NT2/D1 (cell line): ENCODE measurements around the gene USH2A.

Experiments
- DNase-seq: peaks from one replicate; pipeline ENCODE4 v3.0.0-alpha.2; 2011; ENCODE audit warnings: low read depth, low spot score
- H3K27me3 ChIP-seq: 2 replicates; pipeline ENCODE4 v1.6.0; 2011; ENCODE audit warnings: mild to moderate bottlenecking; ENCODE audit not compliant: insufficient read length, insufficient read depth
- H3K36me3 ChIP-seq: 2 replicates; pipeline ENCODE4 v1.6.1; 2011; ENCODE audit warnings: mild to moderate bottlenecking, low read length, mixed read lengths; ENCODE audit not compliant: insufficient read depth, insufficient read length
- H3K4me1 ChIP-seq: 2 replicates; pipeline ENCODE4 v1.5.1; 2011; ENCODE audit not compliant: insufficient read depth, insufficient read length
- H3K4me3 ChIP-seq: 2 replicates; pipeline ENCODE4 v1.5.1; 2011; ENCODE audit warnings: low read depth; ENCODE audit not compliant: insufficient read length
- H3K9ac ChIP-seq: 2 replicates; pipeline ENCODE4 v1.6.0; 2011; ENCODE audit warnings: low read depth; ENCODE audit not compliant: insufficient read length
- H3K9me3 ChIP-seq: 2 replicates; pipeline ENCODE4 v1.5.1; 2011; ENCODE audit warnings: mild to moderate bottlenecking, low read length; ENCODE audit not compliant: insufficient read depth
- SUZ12 ChIP-seq: IDR thresholded peaks from 2 replicates; pipeline ENCODE4 v1.6.1; 2011; ENCODE audit not compliant: insufficient read length, insufficient read depth; ENCODE audit errors: extremely low read depth
- YY1 ChIP-seq: IDR thresholded peaks from 2 replicates; pipeline ENCODE4 v1.6.1; 2011; ENCODE audit not compliant: insufficient read length, insufficient read depth
- ZNF274 ChIP-seq: IDR thresholded peaks from 2 replicates; pipeline ENCODE4 v1.6.1; 2011; ENCODE audit warnings: mild to moderate bottlenecking, low read depth, low read length

Gene USH2A

DNA sequence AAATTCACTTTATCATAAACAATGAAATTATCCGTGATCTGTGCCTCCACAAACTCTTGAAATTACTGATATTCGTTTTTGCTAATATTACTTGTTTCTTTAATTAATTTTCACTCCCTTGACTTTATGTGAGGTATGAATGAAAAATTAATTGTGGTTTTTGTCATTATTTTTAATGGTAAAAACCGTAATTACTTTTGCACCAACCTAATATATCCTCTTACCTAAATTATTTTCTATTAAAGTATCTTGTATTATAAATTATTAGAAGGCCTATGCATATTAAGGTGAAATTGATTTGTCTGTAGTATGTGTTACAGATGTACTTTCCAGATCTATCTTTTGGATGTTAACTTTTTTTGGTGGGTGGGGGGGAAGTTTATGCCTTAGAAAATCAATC lies 540.2 kb downstream of the USH2A start:
- no peak overlapping the region for H3K4me3 ChIP-seq
- no peak for TF ChIP-seq YY1
- no peak for TF ChIP-seq SUZ12
- no peak for TF ChIP-seq ZNF274
- no peak overlapping the region for H3K9ac ChIP-seq
- no peaks in the 10 kb centered on the region for H3K9me3 ChIP-seq
- no peaks in the 10 kb centered on the region for H3K27me3 ChIP-seq
- no peaks in the 10 kb centered on the region for H3K4me1 ChIP-seq
- no peaks in the 10 kb centered on the region for H3K36me3 ChIP-seq
- no peak for DNase-seq

DNA sequence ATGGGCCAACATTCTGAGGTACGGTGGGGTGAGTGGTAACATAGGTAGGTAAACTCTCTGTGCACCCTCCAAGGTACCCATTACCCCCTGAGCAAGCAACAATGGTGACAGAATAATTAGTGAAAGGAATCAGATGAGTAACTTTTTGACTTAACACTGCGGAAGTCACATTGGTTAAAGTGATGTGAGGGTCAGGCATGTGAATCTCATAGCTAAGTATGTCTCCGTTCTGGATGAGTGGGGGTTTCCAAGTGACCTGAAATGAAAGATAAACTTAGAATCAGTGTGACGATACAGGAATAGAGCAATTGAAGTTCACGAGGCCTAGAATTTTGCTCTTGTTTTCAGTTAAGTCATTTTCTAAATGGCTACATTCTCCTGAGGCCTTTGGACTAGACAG lies 544.4 kb downstream of the USH2A start:
- Histone ChIP-seq H3K9me3 (no peaks in the 10 kb centered on the region), H3K36me3 (no peaks in the 10 kb centered on the region), H3K27me3 (no peaks in the 10 kb centered on the region), H3K4me3 (no peak overlapping the region), H3K4me1 (no peaks in the 10 kb centered on the region), H3K9ac (no peak overlapping the region)
- no peak for TF ChIP-seq SUZ12
- no peak for TF ChIP-seq YY1
- no peak for TF ChIP-seq ZNF274
- DNase-seq, result no peak

DNA sequence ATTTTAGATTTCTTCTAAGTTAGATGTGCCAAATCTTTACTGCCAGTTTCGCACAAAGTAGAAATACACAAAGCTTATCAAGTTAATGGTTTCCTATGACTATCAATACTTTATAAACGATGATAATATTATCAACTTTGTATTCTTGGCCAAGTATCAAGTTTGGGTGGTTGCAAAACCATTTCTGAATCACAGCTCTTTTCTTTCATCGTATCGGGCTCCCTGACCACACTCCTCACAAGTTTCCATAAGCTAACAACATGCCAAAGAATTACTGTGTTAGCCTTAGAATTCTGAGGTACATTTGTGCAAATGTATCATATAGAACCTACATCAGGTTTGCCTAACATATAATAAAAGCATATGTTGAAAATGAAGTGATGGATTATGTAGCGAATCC lies 545.1 kb downstream of the USH2A start:
- Histone ChIP-seq H3K4me3 (no peak overlapping the region), H3K9me3 (no peaks in the 10 kb centered on the region), H3K9ac (no peak overlapping the region), H3K36me3 (no peaks in the 10 kb centered on the region), H3K4me1 (no peaks in the 10 kb centered on the region), H3K27me3 (no peaks in the 10 kb centered on the region)
- TF ChIP-seq ZNF274 (no peak), YY1 (no peak), SUZ12 (no peak)
- DNase-seq, result no peak

DNA sequence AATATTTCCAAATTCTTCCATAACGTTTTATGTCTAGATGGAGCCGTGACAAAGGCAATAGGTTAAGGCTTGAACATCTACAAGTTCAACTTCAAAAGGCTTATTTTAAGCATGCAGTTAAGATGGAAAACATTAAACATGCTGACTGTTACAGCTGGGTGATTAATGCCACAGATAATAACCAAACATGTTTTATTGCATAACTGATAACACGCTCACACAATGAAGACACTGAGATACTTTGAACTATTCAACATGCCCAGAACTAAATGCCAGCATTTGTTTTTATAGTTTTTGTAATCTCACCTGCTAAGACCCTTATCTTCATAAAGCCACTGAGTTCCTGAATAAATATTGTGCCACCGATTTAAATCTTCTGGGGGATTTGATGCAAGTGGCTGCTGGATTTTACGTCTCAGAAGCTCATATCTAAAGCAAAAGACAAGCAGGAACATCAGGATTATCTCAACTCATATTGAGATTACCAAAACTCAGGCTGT lies 545.7 kb downstream of the USH2A start:
- no peaks in the 10 kb centered on the region for H3K36me3 ChIP-seq
- no peaks in the 10 kb centered on the region for H3K4me1 ChIP-seq
- DNase-seq, result no peak
- no peaks in the 10 kb centered on the region for H3K9me3 ChIP-seq
- H3K27me3 ChIP-seq, result no peaks in the 10 kb centered on the region
- no peak overlapping the region for H3K9ac ChIP-seq
- TF ChIP-seq SUZ12, result no peak
- TF ChIP-seq YY1, result no peak
- TF ChIP-seq ZNF274, result no peak
- no peak overlapping the region for H3K4me3 ChIP-seq

DNA sequence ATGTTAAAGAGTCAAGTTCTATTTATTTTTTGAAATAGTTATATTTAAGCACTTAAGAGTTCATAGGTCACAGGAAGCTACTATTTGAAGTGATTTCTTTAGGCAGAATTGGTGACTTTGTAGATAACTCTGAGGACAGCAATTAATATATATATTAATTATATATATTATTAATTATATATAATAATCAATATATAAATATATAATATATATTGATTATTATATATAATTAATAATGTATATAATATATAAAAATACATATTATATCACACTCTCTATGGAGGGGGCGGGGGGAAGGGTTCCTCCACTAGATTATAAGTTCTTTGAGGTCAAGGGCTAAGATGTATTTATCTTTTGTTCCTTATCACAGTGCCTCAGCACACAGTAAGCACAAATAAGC lies 547.5 kb downstream of the USH2A start:
- no peaks in the 10 kb centered on the region for H3K27me3 ChIP-seq
- no peak overlapping the region for H3K9ac ChIP-seq
- H3K4me1 ChIP-seq, result no peaks in the 10 kb centered on the region
- no peak overlapping the region for H3K4me3 ChIP-seq
- TF ChIP-seq ZNF274, result no peak
- no peak for TF ChIP-seq SUZ12
- no peak for TF ChIP-seq YY1
- H3K36me3 ChIP-seq, result no peaks in the 10 kb centered on the region
- no peak for DNase-seq
- H3K9me3 ChIP-seq, result no peaks in the 10 kb centered on the region

DNA sequence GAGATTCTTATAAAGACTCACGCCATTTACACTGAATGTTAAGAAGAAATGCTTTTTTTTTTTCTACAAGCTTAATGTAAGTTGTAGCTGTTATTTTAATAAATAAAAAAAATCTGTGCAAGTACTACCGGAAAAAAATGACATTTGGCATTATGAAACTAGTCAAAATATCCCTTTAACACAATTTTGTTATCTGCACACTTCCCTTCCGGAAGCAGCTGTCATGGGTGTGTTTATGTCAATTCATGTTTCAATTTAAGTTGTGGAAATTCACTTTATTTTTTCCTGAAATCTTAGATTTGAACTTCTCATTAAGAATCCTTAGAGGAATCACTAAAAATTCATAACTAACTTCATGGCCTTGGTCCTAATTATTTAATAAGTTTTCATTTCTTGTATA lies 548.0 kb downstream of the USH2A start:
- Histone ChIP-seq H3K9me3 (no peaks in the 10 kb centered on the region), H3K4me1 (no peaks in the 10 kb centered on the region), H3K27me3 (no peaks in the 10 kb centered on the region), H3K4me3 (no peak overlapping the region), H3K36me3 (no peaks in the 10 kb centered on the region), H3K9ac (no peak overlapping the region)
- TF ChIP-seq ZNF274 (no peak), YY1 (no peak), SUZ12 (no peak)
- DNase-seq, result no peak

DNA sequence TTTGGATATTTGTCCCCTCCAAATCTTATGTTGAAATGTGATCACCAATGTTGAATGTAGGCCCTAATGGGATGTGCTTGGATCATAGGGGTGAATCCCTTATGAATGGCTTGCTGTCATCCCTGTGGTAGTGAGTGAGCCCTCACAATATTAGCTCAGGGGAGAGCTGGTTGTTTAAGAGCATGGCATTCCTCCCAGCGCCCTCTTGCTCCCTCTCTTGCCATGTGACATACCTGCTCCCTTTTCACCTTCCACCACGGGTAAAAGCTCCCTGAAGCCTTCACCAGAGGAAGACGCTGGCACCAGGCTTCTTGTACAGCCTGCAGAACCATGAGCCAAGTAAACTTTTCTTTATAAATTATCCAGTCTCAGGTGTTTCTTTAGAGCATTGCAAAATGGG lies 550.6 kb downstream of the USH2A start:
- Histone ChIP-seq H3K9me3 (no peaks in the 10 kb centered on the region), H3K9ac (no peak overlapping the region), H3K27me3 (no peaks in the 10 kb centered on the region), H3K36me3 (no peaks in the 10 kb centered on the region), H3K4me3 (no peak overlapping the region), H3K4me1 (no peaks in the 10 kb centered on the region)
- TF ChIP-seq SUZ12 (no peak), YY1 (no peak), ZNF274 (no peak)
- DNase-seq, result no peak

DNA sequence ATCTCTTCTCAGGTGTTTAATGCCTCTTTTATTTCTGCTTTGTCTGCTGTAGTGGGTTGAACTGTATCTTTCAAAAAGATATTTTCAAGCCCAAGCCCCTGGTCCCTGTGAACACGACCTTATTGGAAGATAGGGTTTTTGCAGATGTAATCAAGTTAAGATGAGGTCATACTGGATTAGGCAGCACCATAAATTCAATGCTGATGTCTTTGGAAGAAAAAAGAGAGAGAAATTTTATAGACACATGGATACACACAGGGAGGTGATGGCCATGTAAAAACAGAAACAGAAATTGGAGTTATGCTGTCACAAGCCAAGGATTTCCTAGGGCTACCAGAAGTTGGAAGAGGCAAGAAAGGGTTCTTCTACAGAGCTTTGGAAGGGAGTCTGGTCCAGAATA lies 554.7 kb downstream of the USH2A start:
- no peak for DNase-seq
- Histone ChIP-seq H3K9ac (no peak overlapping the region), H3K36me3 (no peaks in the 10 kb centered on the region), H3K27me3 (no peaks in the 10 kb centered on the region), H3K9me3 (no peaks in the 10 kb centered on the region), H3K4me3 (no peak overlapping the region), H3K4me1 (no peaks in the 10 kb centered on the region)
- TF ChIP-seq ZNF274 (no peak), SUZ12 (no peak), YY1 (no peak)
